SK-N-MC (cell line): Measurements from ENCODE around the gene MAP3K12.

Experiments used
- EZH2 ChIP-seq: fragments of 200-600 bp; sonication (generic); IDR thresholded peaks from one replicate; pipeline ENCODE4 v1.6.1; 2017; ENCODE audit warnings: antibody characterized with exemption
- POLR2AphosphoS5 ChIP-seq: IDR thresholded peaks from 2 replicates; pipeline ENCODE4 v1.6.1; 2012; ENCODE audit warnings: mild to moderate bottlenecking, low read depth, low read length, borderline replicate concordance

- no peak for TF ChIP-seq POLR2AphosphoS5
- no peak for TF ChIP-seq EZH2
These were observed 37.7 kb upstream of the MAP3K12 start for GRCh38 chr12:53536962-53537361.
